Sigmoid colon (tissue), 7 donors: Measurements from ENCODE around the gene LCT. TPM values are rescaled to one million over a fixed set of nuclear protein-coding genes. Genes with fewer than 3 reads are reported as not detected.
"Not testable (repeated sequence)": the region's sequence is repeated elsewhere in the genome, so short reads cannot be mapped to it uniquely, and the experiment has no call there.

ENCODE experiments used
- DNase-seq: peaks from one replicate; pipeline ENCODE4 v3.0.0-alpha.2; 2019
- H3K27ac ChIP-seq, 4 donors: fragments of 200-600 bp; sonication (generic); one replicate each; pipeline ENCODE4 v1.5.1; 2016 to 2019; ENCODE audit warnings: mild to moderate bottlenecking in 1 of 4
- H3K27me3 ChIP-seq, 3 donors: fragments of 200-600 bp; sonication (generic); one replicate each; pipeline ENCODE4 v1.5.1; 2019; ENCODE audit warnings: mild to moderate bottlenecking in 1 of 3
- H3K36me3 ChIP-seq, 4 donors: fragments of 200-600 bp; sonication (generic); one replicate each; pipeline ENCODE4 v1.5.1; 2016 to 2019
- H3K4me1 ChIP-seq, 4 donors: fragments of 200-600 bp; sonication (generic); one replicate each; pipeline ENCODE4 v1.5.1; 2017 to 2019
- H3K4me3 ChIP-seq, 4 donors: fragments of 200-600 bp; sonication (generic); one replicate each; pipeline ENCODE4 v1.5.1; 2017 to 2019; ENCODE audit warnings: mild to moderate bottlenecking in 2 of 4, moderate library complexity in 1 of 4
- H3K9me3 ChIP-seq, 4 donors: fragments of 200-600 bp in 3 of 4; sonication (generic) in 3 of 4; one replicate each; pipeline versions ENCODE4 v1.5.1 to v1.6.1; 2013 to 2019
- EP300 ChIP-seq, 4 donors: sonication (generic); formaldehyde crosslinking; IDR thresholded peaks; one replicate each; pipeline ENCODE4 v1.6.1; 2017; ENCODE audit warnings: antibody characterized with exemption in 4 of 4
- POLR2A ChIP-seq, 2 donors: fragments of 450-650 bp; IDR thresholded peaks; one replicate each; pipeline ENCODE4 v1.6.1; 2016; ENCODE audit warnings: antibody characterized with exemption in 2 of 2, mild to moderate bottlenecking in 2 of 2, moderate library complexity in 2 of 2
- POLR2AphosphoS5 ChIP-seq, 4 donors: sonication (generic); formaldehyde crosslinking; IDR thresholded peaks; one replicate each; pipeline ENCODE4 v1.6.1; 2017; ENCODE audit warnings: antibody characterized with exemption in 4 of 4
- WGBS, 2 donors: extraction: QIAGEN DNeasy Blood & Tissue Kit; methylation state at CpG; one replicate each; pipeline ENCODE4 v1.1.7; 2013; 5-methylcytosine and 5-hydroxymethylcytosine counted together
- intact Hi-C: fragments of 100-400 bp; cut with DNase I; formaldehyde crosslinking; loops from one replicate; pipeline ENCODE4 v1.15.1; 2023
- polyA plus RNA-seq, 3 donors: library from polyadenylated mRNA; stranded (reverse); fragments of 200-250 nt; gene quantifications; one replicate each; pipeline ENCODE4 v1.2.3, GENCODE V29; 2013
- total RNA-seq, 4 donors: library from RNA; depleted of rRNA; stranded (reverse); fragments of >200 nt; gene quantifications; one replicate each; pipeline ENCODE4 v1.1.0, GENCODE V29; 2016
- TF ChIP-seq, protein P1 (sequence below), 4 experiments: fragments of 450-650 bp in 3 of 4; fragments of 200-600 bp in 1 of 4; IDR thresholded peaks; one replicate each; pipeline ENCODE4 v1.5.1; 2016 to 2019; ENCODE audit warnings: antibody characterized with exemption in 4 of 4, mild to moderate bottlenecking in 3 of 4, moderate library complexity in 2 of 4
- donor health status: healthy with polysubstance abuse.
- donor health status: Bipolar disorder and iron deficiency.
- donor health status: healthy.

Gene LCT
- total and polyA plus RNA-seq, 7 donors, result under 0.01 to 0.23 (median 0.03) TPM; not detected in 4

DNA sequence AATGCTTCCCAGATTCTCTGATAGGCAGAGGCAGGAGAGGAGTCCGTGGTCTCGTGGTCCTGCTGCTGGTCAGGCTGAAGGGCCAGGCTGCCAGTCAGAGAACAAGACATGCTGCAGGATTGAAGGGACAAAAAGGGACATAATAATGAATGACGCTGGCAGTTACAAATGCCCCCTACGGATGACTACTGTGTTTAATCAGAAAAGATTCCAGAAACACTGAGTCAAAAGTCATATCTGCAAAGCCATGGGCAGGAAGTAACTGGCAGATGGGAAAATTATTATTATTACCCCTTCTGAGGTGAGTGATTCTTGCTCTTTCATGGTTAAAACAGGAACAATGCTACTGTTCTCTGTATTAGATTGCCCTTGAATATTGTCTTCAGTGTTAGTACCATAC, 19.0 kb downstream of the LCT start:
- 85 to 88% methylated on average over 4 of the region's 4 CpGs for WGBS, 2 donors
- H3K27ac ChIP-seq, result no peak overlapping the region
- H3K27me3 ChIP-seq, result no peaks in the 10 kb centered on the region
- H3K9me3 ChIP-seq, result no peaks in the 10 kb centered on the region
- H3K4me3 ChIP-seq, result no peak overlapping the region
- TF ChIP-seq, protein P1, sequence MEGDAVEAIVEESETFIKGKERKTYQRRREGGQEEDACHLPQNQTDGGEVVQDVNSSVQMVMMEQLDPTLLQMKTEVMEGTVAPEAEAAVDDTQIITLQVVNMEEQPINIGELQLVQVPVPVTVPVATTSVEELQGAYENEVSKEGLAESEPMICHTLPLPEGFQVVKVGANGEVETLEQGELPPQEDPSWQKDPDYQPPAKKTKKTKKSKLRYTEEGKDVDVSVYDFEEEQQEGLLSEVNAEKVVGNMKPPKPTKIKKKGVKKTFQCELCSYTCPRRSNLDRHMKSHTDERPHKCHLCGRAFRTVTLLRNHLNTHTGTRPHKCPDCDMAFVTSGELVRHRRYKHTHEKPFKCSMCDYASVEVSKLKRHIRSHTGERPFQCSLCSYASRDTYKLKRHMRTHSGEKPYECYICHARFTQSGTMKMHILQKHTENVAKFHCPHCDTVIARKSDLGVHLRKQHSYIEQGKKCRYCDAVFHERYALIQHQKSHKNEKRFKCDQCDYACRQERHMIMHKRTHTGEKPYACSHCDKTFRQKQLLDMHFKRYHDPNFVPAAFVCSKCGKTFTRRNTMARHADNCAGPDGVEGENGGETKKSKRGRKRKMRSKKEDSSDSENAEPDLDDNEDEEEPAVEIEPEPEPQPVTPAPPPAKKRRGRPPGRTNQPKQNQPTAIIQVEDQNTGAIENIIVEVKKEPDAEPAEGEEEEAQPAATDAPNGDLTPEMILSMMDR (IDR thresholded peaks at IDR 0.05), result no peak
- TF ChIP-seq EP300 (IDR thresholded peaks at IDR 0.05) (no peak), POLR2A (IDR thresholded peaks at IDR 0.05) (no peak), POLR2AphosphoS5 (IDR thresholded peaks at IDR 0.05) (no peak)
- intact Hi-C loops, result no loop called here
- no peaks in the 10 kb centered on the region for H3K4me1 ChIP-seq
- no peaks in the 10 kb centered on the region for H3K36me3 ChIP-seq
- no peak for DNase-seq

DNA sequence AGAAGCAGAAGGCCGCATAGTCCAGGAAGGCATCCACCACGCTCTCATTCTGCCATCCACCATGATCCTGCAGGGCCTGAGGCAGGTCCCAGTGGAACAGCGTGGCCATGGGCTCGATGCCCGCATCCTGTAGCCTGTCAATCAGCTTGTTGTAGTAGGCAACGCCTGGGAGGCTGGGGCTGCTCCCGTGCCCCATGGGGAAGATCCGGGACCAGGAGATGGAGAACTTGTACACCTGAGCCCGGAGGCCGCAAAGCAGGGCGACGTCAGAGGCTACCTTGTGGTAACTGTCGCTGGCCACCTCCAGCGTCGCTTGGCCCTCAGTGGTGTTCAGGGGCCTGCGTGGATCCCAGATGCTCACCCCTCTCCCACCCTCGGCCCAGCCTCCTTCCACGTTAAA, 19.5 kb downstream of the LCT start:
- TF ChIP-seq EP300 (IDR thresholded peaks at IDR 0.05) (no peak), POLR2AphosphoS5 (IDR thresholded peaks at IDR 0.05) (no peak), POLR2A (IDR thresholded peaks at IDR 0.05) (no peak)
- TF ChIP-seq, protein P1 (IDR thresholded peaks at IDR 0.05), result no peak
- intact Hi-C loops, result no loop called here
- DNase-seq, result no peak
- Histone ChIP-seq H3K9me3 (no peaks in the 10 kb centered on the region), H3K27me3 (no peaks in the 10 kb centered on the region), H3K4me1 (no peaks in the 10 kb centered on the region), H3K4me3 (no peak overlapping the region), H3K27ac (no peak overlapping the region), H3K36me3 (no peaks in the 10 kb centered on the region)
- 90 to 93% methylated on average over 18 of the region's 18 CpGs for whole genome bisulfite sequencing, 2 donors

DNA sequence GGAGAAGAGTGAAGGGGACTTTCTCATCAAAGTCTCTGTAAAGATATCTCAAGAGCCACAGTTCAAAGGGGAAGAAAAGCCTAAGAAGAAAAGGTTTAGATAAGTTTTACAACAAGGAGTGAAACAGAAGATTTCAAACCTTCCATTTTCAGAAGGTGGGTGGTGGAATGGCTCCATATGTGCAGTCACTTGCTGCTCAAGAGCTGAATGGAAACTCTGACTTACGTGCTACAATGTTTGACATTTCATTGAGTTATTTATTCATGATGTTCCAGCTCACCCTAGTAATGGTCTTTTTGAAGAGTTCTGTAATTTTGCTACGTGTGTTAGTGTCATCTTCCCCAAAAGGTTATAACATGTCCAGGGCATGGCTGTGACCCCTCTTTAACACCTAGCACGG, 21.7 kb downstream of the LCT start:
- intact Hi-C loops, result no loop called here
- 66 to 85% methylated on average over 3 of the region's 3 CpGs for WGBS, 2 donors

DNA sequence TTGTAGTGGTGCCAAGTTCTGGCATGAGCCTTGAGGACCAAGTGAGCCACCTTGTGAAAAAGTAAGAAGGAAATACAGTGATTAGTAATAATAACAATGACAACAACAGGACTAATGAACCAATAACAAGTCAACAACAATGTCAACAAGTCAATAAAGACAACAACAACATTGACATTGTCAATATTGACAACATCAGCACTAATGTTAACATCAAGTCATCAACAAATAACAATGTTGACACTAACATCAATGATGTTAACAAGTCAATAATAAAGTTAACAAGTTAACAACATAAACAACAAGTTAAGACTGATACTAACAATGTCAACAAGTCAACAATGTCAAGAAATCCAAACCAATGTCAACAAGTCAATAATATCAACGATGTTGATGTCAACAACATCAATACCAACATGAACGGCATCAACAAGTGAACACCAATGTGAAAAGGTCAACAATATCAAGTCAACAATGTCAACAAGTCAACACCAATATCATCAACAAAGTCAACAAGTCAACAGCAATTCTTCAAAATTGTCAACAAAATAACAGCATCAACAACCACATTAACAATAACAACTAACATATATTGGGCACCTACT, 24.0 kb downstream of the LCT start:
- no peaks in the 10 kb centered on the region for H3K27me3 ChIP-seq
- TF ChIP-seq POLR2AphosphoS5 (IDR thresholded peaks at IDR 0.05) (no peak), POLR2A (IDR thresholded peaks at IDR 0.05) (no peak), EP300 (IDR thresholded peaks at IDR 0.05) (no peak)
- TF ChIP-seq, protein P1 (IDR thresholded peaks at IDR 0.05), result no peak
- WGBS, 2 donors, result 83 to 85% methylated on average over 2 of the region's 2 CpGs
- H3K9me3 ChIP-seq, result no peaks in the 10 kb centered on the region
- H3K36me3 ChIP-seq, result no peaks in the 10 kb centered on the region
- DNase-seq, result no peak
- no peaks in the 10 kb centered on the region for H3K4me1 ChIP-seq
- H3K27ac ChIP-seq, result no peak overlapping the region
- no peak overlapping the region for H3K4me3 ChIP-seq
- intact Hi-C loops, result no loop called here

More for the DNA sequence above, 21.7 kb downstream of the LCT start:
- DNase-seq, result no peak
- H3K27ac ChIP-seq, result no peak overlapping the region
- no peaks in the 10 kb centered on the region for H3K4me1 ChIP-seq
- no peak overlapping the region for H3K4me3 ChIP-seq
- no peaks in the 10 kb centered on the region for H3K27me3 ChIP-seq
- no peaks in the 10 kb centered on the region for H3K36me3 ChIP-seq
- no peaks in the 10 kb centered on the region for H3K9me3 ChIP-seq
- TF ChIP-seq POLR2AphosphoS5 (IDR thresholded peaks at IDR 0.05), result no peak
- no peak for TF ChIP-seq EP300 (IDR thresholded peaks at IDR 0.05)
- TF ChIP-seq POLR2A (IDR thresholded peaks at IDR 0.05), result no peak
- TF ChIP-seq, protein P1 (IDR thresholded peaks at IDR 0.05), result no peak

DNA sequence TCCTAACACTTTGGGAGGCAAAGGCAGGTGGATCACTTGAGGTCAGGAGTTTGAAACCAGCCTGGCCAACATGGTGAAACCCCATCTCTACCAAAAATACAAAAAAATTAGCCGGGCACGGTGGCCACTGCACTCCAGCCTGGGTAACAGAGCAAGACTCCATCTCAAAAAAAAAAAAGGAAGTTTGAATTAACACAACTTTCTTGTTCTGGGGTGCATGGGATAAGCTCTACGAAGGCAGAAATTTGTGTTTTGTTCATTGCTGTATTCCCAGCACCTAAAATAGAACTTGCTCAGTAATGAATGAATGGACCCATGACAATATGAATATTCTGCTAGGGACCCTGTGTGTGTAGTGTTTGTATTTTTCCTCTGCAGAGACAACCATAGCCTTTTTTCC, 29.1 kb downstream of the LCT start:
- 86 to 93% methylated on average over 3 of the region's 3 CpGs for WGBS, 2 donors
- H3K4me3 ChIP-seq, H3K36me3 ChIP-seq: not testable (repeated sequence)

More for the DNA sequence above, 29.1 kb downstream of the LCT start:
- DNase-seq, H3K27me3 ChIP-seq, H3K27ac ChIP-seq, intact Hi-C loops, H3K9me3 ChIP-seq, H3K4me1 ChIP-seq: not testable (repeated sequence)
